GM18519 (cell line): ENCODE measurements around the gene CEP63.
"Not testable (repeated sequence)": the region's sequence is repeated elsewhere in the genome, so short reads cannot be mapped to it uniquely, and the experiment has no call there.

ENCODE experiments used
- ATAC-seq: cut with Tn5 transposase; IDR thresholded peaks from one replicate; pipeline ENCODE4 v1.9.1; 2021; ENCODE audit warnings: mild to moderate bottlenecking, moderate library complexity; ENCODE audit not compliant: unreplicated experiment, low FRiP score

CEP63 gene

DNA sequence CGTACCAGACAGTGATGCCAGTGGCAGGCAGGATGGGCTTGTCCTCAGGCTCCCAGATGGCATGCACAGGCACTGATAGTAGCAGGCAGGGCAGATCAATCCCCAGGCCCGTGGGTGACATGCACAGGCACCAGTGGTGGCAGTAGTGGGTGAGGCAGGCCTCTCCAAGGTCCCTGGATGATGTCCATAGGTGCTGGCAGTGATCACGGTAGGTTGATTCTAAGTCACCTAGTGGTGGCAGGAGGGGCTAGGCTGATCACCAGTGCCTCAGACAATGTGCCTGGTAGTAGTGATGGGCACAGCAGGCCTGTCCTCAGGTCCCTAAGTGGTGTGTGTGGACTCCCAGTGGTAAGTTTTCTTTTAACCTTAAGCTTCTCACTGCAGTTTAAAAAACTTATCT is 19.6 kb downstream of the CEP63 start:
- ATAC-seq: no peak

DNA sequence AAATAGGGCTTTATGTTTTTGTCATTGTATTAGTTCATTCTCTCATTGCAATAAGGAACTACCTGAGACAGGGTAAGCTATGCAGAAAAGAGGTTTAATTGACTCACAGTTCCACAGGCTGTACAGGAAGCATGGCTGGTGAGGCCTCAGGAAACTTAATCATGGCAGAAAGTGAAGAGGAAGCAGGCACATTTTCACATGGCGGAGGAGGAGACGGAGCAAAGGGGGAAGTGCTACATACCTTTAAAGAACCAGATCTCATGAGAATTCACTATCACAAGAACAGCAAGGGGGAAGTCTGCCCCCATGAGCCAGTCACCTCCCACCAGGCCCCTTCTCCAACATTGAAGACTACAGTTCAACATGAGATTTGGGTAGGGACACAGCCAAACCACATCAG is 25.6 kb downstream of the CEP63 start:
- ATAC-seq: no peak

DNA sequence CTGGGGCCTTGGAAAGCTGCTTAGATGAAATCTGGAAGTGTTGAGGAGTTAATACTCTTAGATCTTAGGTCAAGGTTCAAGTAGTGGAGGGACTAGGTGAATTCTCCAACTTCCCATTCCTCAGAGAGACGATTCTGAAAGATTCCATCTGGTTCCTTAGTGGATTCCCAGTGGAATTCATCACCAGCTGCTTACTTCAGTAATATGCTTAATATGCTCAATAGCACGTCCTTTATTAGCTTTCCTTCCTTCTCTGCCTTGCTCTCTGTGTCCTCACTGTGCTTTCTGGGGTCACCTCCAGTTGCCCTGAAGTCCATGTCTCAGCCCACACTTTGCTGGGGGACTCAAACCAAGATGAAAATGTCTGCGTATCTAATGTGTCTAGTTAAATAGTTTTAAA is 31.0 kb downstream of the CEP63 start:
- ATAC-seq: no peak

DNA sequence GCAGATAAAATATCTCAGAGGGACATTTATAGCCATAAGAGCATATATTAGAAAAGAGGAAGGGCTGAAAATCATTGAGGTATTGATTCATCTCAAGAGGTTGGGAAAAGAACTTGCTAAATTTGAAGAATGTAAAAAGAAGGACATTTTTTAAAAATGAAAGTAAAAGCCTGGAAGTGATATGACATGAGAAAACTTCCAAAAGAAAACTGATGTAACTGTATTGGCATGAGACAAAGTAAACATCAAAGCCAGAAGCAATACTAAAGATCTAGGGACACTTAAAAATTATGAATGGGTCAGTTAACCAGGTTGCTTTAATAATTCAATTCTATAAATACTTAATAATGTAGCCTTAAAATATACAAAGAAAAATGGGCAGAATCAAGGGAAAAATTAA is 31.9 kb downstream of the CEP63 start:
- no peak for ATAC-seq

DNA sequence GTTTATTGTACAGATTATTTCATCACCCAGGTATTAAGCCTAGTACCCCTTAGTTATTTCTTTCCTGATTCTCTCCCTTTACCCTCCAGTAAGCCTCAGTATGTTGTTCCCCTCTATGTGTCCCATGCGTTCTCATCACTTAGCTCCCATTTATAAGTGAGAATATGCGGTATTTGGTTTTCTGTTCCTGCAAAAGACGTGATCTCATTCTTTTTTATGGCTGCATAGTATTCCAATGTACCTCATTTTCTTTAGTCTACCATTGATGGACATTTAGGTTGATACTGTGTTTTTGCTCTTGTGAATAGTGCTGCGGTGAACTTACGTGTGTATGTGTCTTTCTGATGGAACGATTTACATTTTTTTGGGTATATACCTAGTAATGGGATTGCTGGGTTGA is 36.7 kb downstream of the CEP63 start:
- ATAC-seq: no peak

DNA sequence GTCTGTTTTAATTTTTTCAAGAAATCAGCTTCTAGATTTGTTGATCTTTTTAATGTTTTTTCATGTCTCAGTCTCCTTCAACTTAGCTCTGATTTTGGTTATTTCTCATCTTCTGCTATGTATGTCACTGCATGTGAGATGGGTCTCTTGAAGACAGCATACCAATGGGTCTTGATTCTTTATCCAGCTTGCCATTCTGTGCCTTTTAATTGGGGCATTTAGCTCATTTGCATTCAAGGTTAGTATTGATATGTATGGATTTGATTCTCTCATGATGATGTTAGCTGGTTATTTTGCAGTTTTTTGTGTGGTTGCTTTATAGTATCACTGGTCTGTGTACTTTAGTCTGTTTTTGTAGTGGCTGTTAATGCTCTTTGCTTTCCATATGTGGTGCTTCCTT is 39.4 kb downstream of the CEP63 start:
- no peak for ATAC-seq

DNA sequence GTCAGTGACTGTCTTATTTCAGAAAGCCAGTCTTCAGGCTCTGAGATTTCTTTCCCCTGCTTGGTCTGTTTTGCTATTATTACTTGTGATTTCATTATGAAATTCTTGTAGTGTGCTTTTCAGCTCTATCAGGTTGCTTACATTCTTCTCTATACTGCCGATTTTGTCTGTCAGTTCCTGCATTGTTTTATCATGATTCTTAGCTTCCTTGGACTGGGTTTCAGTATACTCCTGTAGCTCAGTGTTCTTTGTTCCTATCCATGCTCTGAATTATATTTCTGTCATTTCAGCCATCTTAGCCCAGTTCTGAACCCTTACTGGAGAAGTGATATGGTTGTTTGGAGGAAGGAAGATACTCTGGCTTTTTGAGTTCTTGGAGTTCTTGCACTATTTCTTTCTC is 40.5 kb downstream of the CEP63 start:
- no peak for ATAC-seq

DNA sequence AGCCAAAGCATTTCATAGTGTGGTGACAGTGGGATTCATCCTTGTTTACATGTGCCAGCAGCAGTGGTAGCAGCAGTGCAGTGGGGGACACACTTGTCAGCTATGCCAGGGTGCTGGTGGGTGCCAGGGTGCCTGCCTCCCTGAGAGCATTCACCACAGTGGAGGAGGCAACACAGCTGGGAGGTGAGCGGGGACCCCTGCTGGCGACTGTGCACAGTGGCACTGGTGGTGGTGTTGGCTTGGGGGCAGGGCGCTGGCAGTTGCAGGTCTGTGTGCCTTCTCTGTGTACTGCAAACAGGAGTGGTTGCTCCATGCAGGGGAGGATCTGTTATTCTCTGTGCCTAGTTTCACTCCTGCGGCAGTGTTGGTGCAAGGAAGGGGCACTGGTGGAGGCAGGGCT is 41.2 kb downstream of the CEP63 start:
- no peak for ATAC-seq

DNA sequence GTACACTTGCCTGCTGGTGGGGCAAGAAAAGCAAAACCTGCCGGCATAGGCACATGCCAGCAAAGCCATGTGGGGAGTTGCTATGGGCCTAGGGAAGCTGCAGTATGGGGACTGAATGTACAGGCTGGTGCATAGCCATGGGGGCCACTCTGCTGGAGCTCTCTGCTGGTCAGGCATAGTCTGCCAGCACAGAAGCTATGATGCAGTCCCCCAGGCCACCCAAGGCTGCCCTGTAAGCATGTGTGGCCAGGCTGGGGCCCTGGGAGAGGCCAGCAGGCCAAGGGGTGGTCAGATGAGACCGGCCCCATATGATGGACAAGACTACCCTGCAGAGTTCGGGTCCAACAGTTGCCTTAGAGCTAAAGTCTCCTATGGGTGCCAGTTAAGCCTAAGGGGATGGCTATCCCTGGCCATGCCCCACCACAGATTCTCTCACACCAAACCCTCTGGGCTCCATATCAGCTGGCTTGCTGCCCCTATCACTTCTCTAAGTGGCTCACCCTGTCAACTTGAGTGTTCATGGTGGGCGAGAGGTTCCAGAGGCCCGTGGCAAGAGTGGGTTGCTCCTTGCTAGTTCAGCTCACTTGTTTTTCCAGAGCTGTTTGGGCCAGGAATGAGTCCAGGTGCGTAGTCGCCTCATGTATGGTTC is 41.8 kb downstream of the CEP63 start:
- ATAC-seq: no peak

DNA sequence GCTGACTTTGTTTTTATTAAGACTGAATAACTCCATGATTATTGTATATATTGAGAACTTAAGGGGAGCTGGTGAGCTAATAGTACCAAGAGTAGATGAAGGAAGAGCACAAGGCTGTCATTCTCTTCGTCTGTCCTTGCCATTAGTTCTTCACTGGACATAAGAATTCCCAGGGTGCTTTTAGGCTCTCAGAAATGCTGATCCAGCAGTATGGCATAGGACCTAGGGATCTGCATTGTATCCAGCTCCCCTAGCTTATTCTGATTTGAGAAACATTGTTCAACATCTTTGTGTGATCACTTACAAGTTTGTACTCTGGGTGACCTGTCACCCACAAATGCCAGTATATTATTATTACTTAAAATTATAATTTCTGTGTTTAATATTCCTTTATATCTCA is 47.6 kb downstream of the CEP63 start:
- ATAC-seq: no peak

DNA sequence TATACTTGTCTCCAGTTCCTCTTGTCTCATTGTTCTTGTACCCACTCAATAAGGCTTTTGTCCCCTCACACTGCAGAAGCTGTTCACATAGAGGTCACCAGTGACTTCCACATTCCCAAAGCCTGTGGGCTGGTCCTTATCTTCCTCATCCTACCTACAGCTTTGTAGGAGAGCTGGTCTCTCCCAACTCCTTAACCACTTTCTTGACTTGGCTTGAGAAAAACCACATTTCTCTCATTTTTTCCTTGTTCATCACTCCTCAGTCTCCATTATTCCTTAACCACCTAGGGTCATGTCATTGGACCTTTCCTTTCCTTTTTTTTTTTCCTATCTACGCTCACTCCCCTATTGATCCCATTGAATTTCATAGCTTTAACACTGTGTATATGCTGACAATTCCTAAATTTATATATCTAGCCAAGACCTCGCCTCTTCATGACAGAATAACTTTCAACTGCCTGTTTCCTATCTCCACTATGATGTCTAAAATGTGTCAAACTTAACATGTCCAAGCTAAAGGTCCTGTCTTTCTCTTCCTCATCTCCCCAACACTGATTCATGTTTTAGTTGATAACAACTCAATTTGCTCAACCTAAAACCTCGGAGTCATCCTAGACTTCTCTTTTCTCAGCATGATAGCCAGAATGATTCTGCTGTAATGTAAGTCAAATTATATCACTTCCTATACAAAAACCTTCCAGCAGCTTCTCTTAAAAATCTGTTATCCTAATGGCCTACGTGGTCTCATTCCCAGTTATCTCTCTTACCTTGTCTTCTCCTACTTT is 49.5 kb downstream of the CEP63 start:
- no peak for ATAC-seq

DNA sequence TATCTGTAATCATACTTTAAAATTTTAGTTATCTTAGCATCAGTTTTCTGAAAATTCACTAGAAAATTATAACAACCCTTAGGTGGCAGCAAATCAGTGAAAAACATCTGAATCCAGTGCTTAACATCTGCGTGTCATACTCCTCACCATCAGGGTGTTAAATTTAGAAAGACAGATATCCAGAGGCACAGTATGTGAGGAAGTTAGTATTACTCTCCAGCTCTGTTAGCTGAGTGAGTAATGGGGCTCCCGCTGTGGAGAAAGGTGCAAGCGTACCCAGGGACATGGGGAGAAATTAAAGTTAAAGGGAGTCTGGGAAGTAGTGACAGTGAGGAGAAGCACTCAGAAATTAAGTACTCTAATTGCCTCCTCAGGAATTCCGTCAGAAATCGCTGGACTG is 50.9 kb downstream of the CEP63 start:
- ATAC-seq: no peak

DNA sequence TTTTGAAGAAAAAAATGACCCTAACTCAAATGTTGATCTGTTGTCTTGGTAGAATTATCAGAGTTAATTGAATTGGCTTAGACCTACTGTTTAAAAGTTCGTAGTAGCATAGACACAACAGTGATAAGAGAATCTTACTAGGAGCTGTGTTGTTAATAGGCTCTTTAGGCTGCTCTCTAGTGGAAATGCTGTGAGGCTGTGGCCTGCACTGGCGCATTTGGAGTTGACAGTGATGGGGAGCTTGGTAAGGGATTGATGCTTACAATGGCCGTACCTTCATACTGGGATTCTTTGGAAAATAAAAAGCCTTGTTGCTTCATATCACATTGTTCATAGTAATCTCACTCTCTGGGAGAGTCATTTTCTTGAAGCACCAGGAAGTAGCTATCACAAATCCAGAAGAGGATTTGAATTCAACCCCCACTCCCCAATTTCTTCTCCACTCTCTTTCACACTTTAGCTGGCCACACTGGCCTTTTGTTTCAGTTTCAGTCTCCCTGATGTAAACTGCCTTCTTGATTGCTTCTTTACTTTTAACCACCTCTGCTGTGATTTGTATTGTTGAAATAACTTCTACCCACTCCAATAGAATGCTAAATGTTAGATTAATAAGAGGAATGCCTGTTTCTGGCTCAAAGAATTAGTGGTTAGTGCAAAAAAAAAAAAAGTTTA is 56.6 kb downstream of the CEP63 start:
- ATAC-seq: no peak

DNA sequence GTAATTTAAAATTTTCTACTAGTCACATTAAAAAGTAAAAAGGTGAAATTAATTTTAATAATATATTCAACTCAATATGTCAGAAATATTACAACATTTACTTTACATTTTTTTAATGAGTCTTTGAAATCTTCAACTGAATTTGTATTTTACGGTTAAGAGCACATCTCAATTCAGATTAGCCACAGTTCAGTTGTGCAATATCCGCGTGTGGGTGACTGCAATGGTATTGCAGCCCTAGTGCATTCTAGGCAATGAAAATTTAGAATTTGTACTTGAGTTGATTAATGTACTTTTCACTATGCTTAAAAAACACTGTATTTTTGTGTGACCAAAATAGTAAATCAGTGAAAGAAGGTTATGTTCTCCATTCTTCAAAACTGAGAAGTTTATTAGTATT is 57.3 kb downstream of the CEP63 start:
- no peak for ATAC-seq

DNA sequence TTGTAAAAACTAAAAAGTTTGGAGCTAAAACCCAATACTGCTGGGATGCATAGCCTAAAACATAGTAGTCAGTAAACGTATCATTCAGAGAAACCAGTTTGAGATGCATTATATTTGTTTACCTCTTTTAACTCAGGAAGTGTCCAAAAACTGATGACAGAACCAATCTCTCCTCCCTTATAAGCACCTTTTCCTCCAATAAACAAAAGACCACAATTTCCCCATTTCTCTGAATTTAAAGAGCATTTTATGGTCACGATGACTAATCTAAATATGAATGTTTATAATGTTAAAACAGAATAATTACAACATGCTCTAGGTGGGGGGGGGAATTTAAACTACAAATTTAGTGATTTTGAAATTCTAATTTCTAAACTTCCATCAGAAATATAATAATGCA is 58.5 kb downstream of the CEP63 start:
- no peak for ATAC-seq

DNA sequence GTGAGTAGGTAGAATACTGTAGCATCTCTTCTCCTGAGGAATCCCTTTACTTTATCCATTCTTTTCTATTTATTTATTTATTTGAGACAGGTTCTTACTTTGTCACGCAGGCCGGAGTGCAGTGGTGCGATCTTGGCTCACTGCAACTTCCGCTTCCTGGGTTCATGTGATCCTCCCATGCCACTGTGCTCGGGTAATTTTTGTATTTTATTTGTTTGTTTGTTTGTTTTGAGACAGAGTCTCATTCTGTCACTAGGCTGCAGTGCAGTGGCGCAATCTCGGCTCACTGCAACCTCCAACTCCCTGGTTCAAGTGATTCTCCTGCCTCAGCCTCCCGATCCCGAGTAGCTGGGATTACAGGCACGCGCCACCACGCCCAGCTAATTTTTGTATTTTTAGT is 58.9 kb downstream of the CEP63 start:
- ATAC-seq: not testable (repeated sequence)

DNA sequence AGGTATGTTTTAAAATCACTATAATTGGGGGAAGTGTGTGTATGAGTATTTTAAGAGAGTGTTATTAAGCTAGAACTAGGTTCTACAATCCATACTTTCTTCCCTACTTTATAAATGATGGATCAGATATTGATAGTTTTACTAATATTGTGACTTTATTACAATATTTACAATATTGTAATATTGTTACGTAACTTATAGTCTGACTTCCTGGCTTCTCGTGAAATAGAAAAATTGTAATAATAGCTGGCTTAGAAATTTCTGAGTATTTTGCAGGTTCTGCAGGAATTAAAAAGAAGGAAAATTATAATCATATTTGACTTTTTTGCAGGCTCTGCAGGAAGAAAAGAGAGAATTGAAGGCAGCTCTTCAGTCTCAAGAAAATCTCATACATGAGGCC is 60.0 kb downstream of the CEP63 start:
- no peak for ATAC-seq

DNA sequence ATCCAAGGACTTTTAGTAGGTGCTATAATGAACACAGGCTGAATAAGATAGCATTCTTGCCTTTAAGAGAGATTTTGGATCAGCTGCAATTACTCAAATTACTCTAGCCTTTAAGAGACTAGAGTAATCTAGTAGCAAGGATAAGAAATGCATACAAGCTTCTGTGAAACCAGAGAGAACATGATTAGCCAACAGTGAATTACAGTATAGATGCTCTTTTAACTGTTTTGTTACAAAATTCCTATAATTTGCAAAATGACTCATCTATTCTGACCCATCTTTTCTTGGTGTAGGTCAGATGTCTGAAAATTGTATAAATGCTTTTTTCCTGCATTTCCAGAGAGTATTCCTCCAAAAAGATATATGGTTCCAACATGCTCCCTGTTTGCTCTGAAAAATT is 66.9 kb downstream of the CEP63 start:
- no peak for ATAC-seq

DNA sequence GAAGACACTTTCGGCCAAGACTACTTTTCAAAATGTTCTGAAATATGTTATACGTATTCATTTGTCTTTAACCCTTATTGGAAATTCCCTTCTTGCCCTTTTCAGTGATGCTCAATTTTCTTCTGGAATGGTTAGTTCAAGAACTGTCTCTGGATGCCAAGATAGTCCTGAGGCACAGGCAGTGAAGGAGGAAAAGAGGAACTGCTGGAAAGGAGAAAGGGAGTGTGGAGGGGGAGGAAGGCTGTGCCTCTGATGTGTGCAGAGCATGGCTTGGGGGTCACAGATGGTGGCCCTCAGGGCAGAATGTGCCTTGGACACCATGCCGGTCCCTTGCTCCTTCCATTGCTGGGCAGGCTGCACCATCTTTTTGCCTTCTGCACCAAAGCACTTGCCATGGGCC is 73.7 kb downstream of the CEP63 start:
- no peak for ATAC-seq

DNA sequence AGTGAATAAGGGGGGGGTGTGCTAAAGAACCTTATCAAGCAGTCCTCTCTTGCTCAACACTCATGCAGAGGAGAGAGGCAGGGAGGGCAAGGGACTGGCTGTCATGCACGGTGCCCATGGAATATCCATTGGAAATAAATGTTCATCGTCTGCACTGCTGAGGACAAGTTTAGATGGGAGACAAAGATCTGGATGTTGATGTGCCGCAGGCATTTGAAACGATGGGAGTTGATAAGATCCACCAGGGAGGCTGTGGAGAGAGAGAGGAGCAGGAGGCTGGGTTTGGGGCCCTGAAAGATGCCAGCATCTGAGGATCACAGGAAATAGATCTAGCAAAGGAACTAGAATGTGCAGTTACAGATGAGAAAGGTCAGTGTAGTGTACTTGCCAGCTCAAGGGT is 76.2 kb downstream of the CEP63 start:
- no peak for ATAC-seq

DNA sequence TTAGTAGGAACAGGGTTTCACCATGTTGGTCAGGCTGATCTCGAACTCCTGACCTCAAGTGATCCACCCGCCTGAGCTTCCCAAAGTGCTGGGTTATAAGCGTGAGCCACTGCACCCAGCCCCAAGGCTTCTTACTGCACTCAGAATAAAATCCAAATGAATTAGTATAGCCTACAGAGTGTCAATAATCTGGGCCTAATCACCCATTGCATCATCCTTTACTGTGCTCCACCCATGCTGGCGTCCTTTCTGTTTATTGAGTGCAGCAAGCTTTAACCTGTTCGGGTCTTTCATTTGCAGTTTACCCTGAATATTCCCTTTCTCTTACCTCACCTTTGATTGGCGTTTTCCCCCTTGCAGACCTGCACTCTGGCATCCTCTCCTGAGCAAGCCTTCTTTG is 77.7 kb downstream of the CEP63 start:
- no peak for ATAC-seq

DNA sequence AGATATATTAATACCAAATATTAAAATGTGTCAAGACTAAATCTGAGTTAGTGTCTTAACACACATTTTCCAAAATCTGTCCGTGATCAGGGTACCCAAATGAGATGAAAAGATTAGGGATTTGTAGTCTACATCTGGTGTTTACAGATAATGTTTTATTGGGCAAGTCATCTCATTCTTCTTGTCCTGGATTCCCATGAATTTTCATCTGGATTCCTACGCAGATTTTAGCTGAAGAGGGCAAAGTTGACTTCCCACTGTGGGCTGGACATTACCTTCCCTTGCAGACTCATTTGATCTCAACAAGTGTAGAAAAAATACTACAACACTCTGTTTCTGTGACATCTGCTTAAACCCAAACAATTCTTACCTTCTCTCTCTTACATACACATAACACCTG is 79.1 kb downstream of the CEP63 start:
- no peak for ATAC-seq
